Kidney (tissue), 14 donors: Measurements from ENCODE around the gene CDC37L1. TPM values are rescaled to one million over a fixed set of nuclear protein-coding genes. Genes with fewer than 3 reads are reported as not detected.
A peak's percentile ranks its signal among the peaks of the same experiment; 100 is the strongest.

ENCODE experiments used
- DNase-seq, 5 donors: peaks; one replicate each; pipeline ENCODE4 v3.0.0-alpha.2; 2013 to 2020
- FAIRE-seq: peaks from 2 replicates; lab custom pipeline; 2012; peaks lifted over from hg19 to GRCh38; lab: Jason Lieb, UNC
- H3K27ac ChIP-seq, 2 donors: one replicate each; pipeline ENCODE4 v1.7.0; 2013; ENCODE audit warnings: low read depth in 2 of 2, low read length in 2 of 2, inconsistent platforms in 1 of 2
- H3K27me3 ChIP-seq: one replicate; pipeline ENCODE4 v1.7.1; 2013; ENCODE audit warnings: low read length, inconsistent platforms; ENCODE audit not compliant: control insufficient read depth, insufficient read depth
- H3K36me3 ChIP-seq, 3 donors: one replicate each; pipeline versions ENCODE4 v1.7.0 to v1.7.1; 2013; ENCODE audit warnings: low read length in 3 of 3, control low read depth in 1 of 3, inconsistent platforms in 1 of 3; ENCODE audit not compliant: insufficient read depth in 3 of 3, control insufficient read depth in 2 of 3
- H3K4me1 ChIP-seq, 3 donors: one replicate each; pipeline versions ENCODE4 v1.7.0 to v1.7.1; 2013; ENCODE audit warnings: low read length in 3 of 3, inconsistent platforms in 1 of 3, low read depth in 1 of 3; ENCODE audit not compliant: control insufficient read depth in 2 of 3, insufficient read depth in 2 of 3
- H3K4me3 ChIP-seq, 3 donors: one replicate each; pipeline versions ENCODE4 v1.7.0 to v1.8.1; 2013; ENCODE audit warnings: low read length in 3 of 3, control low read depth in 1 of 3, inconsistent platforms in 1 of 3
- H3K9ac ChIP-seq, 3 donors: one replicate each; pipeline versions ENCODE4 v1.7.0 to v1.7.1; 2013; ENCODE audit warnings: low read length in 3 of 3, control low read depth in 1 of 3, inconsistent platforms in 1 of 3
- H3K9me3 ChIP-seq, 3 donors: one replicate each; pipeline versions ENCODE4 v1.7.0 to v1.7.1; 2013; ENCODE audit warnings: low read length in 3 of 3, control low read depth in 1 of 3, inconsistent platforms in 1 of 3; ENCODE audit not compliant: control insufficient read depth in 2 of 3, insufficient read depth in 1 of 3
- CTCF ChIP-seq: IDR thresholded peaks from 3 replicates; pipeline ENCODE4 v1.5.1; 2012; ENCODE audit warnings: mild to moderate bottlenecking, moderate library complexity, borderline replicate concordance; ENCODE audit not compliant: insufficient read depth; ENCODE audit errors: extremely low read depth
- intact Hi-C: fragments of 100-400 bp; cut with DNase I; formaldehyde crosslinking; loops from one replicate; pipeline ENCODE4 v1.11.1; 2022
- polyA plus RNA-seq: library from polyadenylated mRNA; stranded (reverse); fragments of 350-450 nt; fragmentation: Illumina TruSeq; extraction: RNeasy Lipid Tissue Mini Kit (QIAGEN cat#74804); gene quantifications from one replicate; pipeline ENCODE4 v1.2.3, GENCODE V29; 2014; ENCODE audit warnings: low read depth, low replicate concordance; ENCODE audit not compliant: insufficient read depth
- total RNA-seq: library from RNA; stranded (reverse); fragmentation: NEBNext Ultra II Directional; extraction: Animal tissue kit (Norgen Biotek cat#: 25700); gene quantifications from one replicate; pipeline ENCODE4 v1.2.1, GENCODE V29; 2021
- donor health status: control.
- donor health status: control.
- donor health status: control.
- donor health status: control.
- donor health status: control.
- donor health status: DM: yes; HTN: yes; CAD: no.
- donor health status: Normal renal cell carcinoma (clear cell type).

The CDC37L1 gene
- total and polyA plus RNA-seq, 2 donors from 2014 or later, result 16.9 to 24.7 TPM

GRCh38 chr9:4666042-4666699, 13.2 kb upstream of the CDC37L1 start, which contains the start of gene SPATA6L:
Gene SPATA6L, minus strand, starts transcription at chr9:4666480. Its CDS starts 230 bp downstream, at chr9:4666250.
- no peak for FAIRE-seq
- peak within 1 kb of the TSS; percentile 47 to 69 for H3K27ac ChIP-seq
- TF ChIP-seq CTCF, result no peak
- H3K9ac ChIP-seq, result peak within 1 kb of the TSS; percentile 54 to 75 (median 71)
- H3K4me1 ChIP-seq, result peaks cover 3 to 17% (median 13%) of the 10 kb centered on the region in 3 donors
- H3K36me3 ChIP-seq, result no peaks in the 10 kb centered on the region
- H3K27me3 ChIP-seq, result no peaks in the 10 kb centered on the region
- H3K9me3 ChIP-seq, result no peaks in the 10 kb centered on the region
- intact Hi-C loops, result no loop called here
- H3K4me3 ChIP-seq, result peak within 1 kb of the TSS; percentile 72 to 84 (median 75)
- DNase-seq, result peak; percentile 57 to 90 (median 79)

GRCh38 chr9:4667681-4668080, 11.7 kb upstream of the CDC37L1 start:
- intact Hi-C loops, result no loop called here
- no peaks in the 10 kb centered on the region for H3K36me3 ChIP-seq
- TF ChIP-seq CTCF, result no peak
- H3K27ac ChIP-seq, result no peak overlapping the region
- peaks cover 0 to 17% (median 13%) of the 10 kb centered on the region in 3 donors for H3K4me1 ChIP-seq
- no peak overlapping the region for H3K9ac ChIP-seq
- H3K27me3 ChIP-seq, result no peaks in the 10 kb centered on the region
- DNase-seq, result no peak
- no peak for FAIRE-seq
- no peaks in the 10 kb centered on the region for H3K9me3 ChIP-seq
- H3K4me3 ChIP-seq, result no peak overlapping the region

GRCh38 chr9:4668604-4669003, 10.8 kb upstream of the CDC37L1 start:
- H3K27me3 ChIP-seq, result no peaks in the 10 kb centered on the region
- TF ChIP-seq CTCF, result no peak
- no peak for FAIRE-seq

More at GRCh38 chr9:4668604-4669003, 10.8 kb upstream of the CDC37L1 start:
- H3K4me1 ChIP-seq, result peaks cover 0 to 12% (median 9%) of the 10 kb centered on the region in 3 donors
- no peak for DNase-seq
- no peaks in the 10 kb centered on the region for H3K9me3 ChIP-seq
- no peak overlapping the region for H3K9ac ChIP-seq
- no peak overlapping the region for H3K4me3 ChIP-seq
- intact Hi-C loops, result no loop called here
- no peaks in the 10 kb centered on the region for H3K36me3 ChIP-seq
- no peak overlapping the region for H3K27ac ChIP-seq
